WI38 (cell line): Measurements from ENCODE around the gene KLF17.

Source experiments
- H3K4me3 ChIP-seq: 2 replicates; pipeline ENCODE4 v1.5.1; 2011; ENCODE audit warnings: low read depth, mild to moderate bottlenecking, control low read depth, low read length
- CTCF ChIP-seq: IDR thresholded peaks from 2 replicates; pipeline ENCODE4 v1.5.1; 2012; ENCODE audit warnings: low read depth, mild to moderate bottlenecking, control low read depth, low read length

The KLF17 gene

DNA sequence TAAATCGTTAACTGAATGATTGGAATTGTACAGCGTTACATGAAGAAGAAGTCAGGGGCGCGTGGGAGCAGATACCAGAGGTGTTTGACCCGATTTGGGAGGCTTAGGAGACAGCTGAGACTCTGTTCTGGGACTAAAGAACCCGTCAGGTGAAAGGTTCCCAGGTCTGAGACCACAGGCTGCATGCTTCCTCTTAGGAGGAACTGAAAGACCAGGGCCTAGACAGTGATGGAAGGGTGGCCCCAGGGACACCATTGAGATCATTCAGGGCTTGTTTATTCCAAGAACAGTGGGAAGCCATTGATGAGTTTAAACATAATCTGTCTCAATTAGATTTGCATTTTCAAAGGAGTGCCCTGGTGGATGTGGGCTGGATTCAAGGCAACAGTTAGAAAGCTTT, 904 bp downstream of the KLF17 start:
- no peak for TF ChIP-seq CTCF
- no peak overlapping the region for H3K4me3 ChIP-seq

DNA sequence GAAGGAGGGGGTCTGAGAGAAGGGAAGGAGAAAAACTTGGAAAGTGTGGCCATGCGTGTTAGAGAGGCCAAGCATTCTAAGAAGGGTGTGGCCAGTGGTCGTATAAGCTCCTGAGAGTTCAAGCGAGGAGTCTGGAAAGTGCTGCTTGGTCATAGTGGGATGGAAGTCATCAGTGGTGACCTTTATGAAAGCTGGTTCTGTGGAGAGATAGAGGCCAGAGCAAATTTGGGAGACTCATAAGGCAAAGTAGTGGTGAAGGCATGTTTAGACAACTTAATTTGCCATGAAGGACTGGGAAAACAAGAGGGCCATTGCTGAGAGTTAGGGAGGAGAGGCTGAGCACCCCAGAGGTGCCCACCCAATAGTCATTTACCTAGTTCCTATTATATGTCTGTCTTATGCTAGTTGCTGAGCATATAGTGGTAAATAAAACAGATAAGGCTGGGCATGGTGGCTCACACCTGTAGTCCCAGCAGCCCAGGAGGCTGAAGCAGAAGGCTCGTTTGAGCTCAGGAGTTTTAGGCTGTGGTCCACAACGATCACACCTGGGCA, 1.9 kb downstream of the KLF17 start:
- no peak overlapping the region for H3K4me3 ChIP-seq
- TF ChIP-seq CTCF: no peak

- TF ChIP-seq CTCF: no peak
Measured at GRCh38 chr1:44129616-44130500, 11.2 kb downstream of the KLF17 start.

DNA sequence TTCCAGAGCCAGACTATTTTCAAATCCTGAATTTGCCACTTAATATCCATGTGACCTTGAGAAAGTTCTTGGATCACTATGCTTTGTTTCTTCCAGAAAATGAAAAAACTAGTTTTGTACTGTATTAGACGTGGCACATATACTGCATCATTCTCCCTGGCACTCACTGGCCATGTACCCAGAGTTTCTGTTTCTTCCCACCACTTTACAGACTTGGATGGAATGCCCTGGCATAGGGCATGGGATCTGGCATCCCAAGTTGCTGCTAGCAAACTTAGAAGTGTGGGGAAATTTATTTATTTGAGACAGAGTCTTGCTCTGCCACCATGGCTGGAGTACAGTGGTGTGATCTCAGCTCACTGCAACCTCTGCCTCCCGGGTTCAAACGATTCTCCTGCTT, 12.8 kb downstream of the KLF17 start:
- no peak overlapping the region for H3K4me3 ChIP-seq
- TF ChIP-seq CTCF: no peak

More at GRCh38 chr1:44129616-44130500, 11.2 kb downstream of the KLF17 start:
- no peak overlapping the region for H3K4me3 ChIP-seq

GRCh38 chr1:44134071-44134920, 15.7 kb downstream of the KLF17 start:
- TF ChIP-seq CTCF: no peak
- H3K4me3 ChIP-seq: no peak overlapping the region

GRCh38 chr1:44135886-44136285, 17.3 kb downstream of the KLF17 start:
- H3K4me3 ChIP-seq: no peak overlapping the region
- no peak for TF ChIP-seq CTCF
